H1 (cell line): ENCODE measurements around the gene GALK1. TPM values are rescaled to one million over a fixed set of nuclear protein-coding genes. Genes with fewer than 3 reads are reported as not detected.

Experiments used
- ASH2L ChIP-seq: fragments of 200-600, 300-600 bp; sonication (generic); IDR thresholded peaks from one replicate; pipeline ENCODE4 v1.7.1; 2017; ENCODE audit warnings: low read length
- CHD7 ChIP-seq: fragments of 300-600 bp; sonication (generic); IDR thresholded peaks from 2 replicates; pipeline ENCODE4 v1.7.1; 2012; ENCODE audit warnings: low read length, moderate library complexity, mild to moderate bottlenecking, inconsistent platforms; ENCODE audit not compliant: insufficient replicate concordance
- CTCF ChIP-seq, 3 experiments: IDR thresholded peaks; 1 replicate in 2 of 3; 2 replicates in 1 of 3; pipeline versions ENCODE4 v1.5.1 to v1.6.1; 2011; ENCODE audit warnings: low read length in 3 of 3, mild to moderate bottlenecking in 3 of 3, inconsistent platforms in 2 of 3, low read depth in 1 of 3, moderate library complexity in 1 of 3; ENCODE audit not compliant: insufficient read depth in 1 of 3; ENCODE audit errors: control extremely low read depth in 1 of 3
- GABPA ChIP-seq: IDR thresholded peaks from 2 replicates; pipeline ENCODE4 v1.6.1; 2011; ENCODE audit warnings: mild to moderate bottlenecking, low read length, moderate library complexity, borderline replicate concordance; ENCODE audit not compliant: insufficient read depth
- RBBP5 ChIP-seq: IDR thresholded peaks from 2 replicates; pipeline ENCODE4 v1.7.1; 2012; ENCODE audit warnings: low read depth, mild to moderate bottlenecking, inconsistent platforms, low read length, moderate library complexity, borderline replicate concordance
- SP1 ChIP-seq: IDR thresholded peaks from 2 replicates; pipeline ENCODE4 v1.6.1; 2011; ENCODE audit warnings: low read depth, low read length
- TCF12 ChIP-seq: IDR thresholded peaks from 2 replicates; pipeline ENCODE4 v1.6.1; 2011; ENCODE audit warnings: low read depth, mild to moderate bottlenecking, low read length
- polyA plus RNA-seq, 7 experiments: library from polyadenylated mRNA; depleted of rRNA in 3 of 7; stranded (reverse) in 5 of 7; unstranded in 2 of 7; fragments of >200 nt in 5 of 7; fragments of 200-250 nt in 2 of 7; gene quantifications; 1 replicate in 5 of 7; 2 replicates in 1 of 7; 4 replicates in 1 of 7; pipeline versions ENCODE4 v1.2.1 to v1.2.3, GENCODE V29; 2011 to 2013; ENCODE audit warnings: missing spikeins in 2 of 7, mixed read lengths in 2 of 7
- total RNA-seq: library from RNA; stranded (reverse); fragmentation: NEBNext Ultra II Directional; extraction: Animal tissue kit (Norgen Biotek cat#: 25700); gene quantifications from 2 replicates; pipeline ENCODE4 v1.2.1, GENCODE V29; 2021

GALK1 gene
- total and polyA plus RNA-seq, 2 of the 8 experiments (the other 6 are each of a cell fraction or from before 2014, with no cell fraction given) = 34.1 to 47.9 TPM

GRCh38 chr17:75779250-75779986, 14.4 kb upstream of the GALK1 start (continued):
- TF ChIP-seq CHD7 (no peak), RBBP5 (peak; percentile 50; the same call in 1 of the 2 replicates), TCF12 (0 out of 2 replicates have a peak, but pooled peaks have one; percentile 38), SP1 (peak; percentile 97), ASH2L (peak; percentile 33), CTCF (IDR thresholded peaks at IDR 0.05; ENCODE audit: control extremely low read depth in 1 of 3, insufficient read depth in 1 of 3, low read depth in 1 of 3, low read length in 3 of 3) (no peak), GABPA (no peak)
